ENCODE results near the gene AGO1.
"Not testable (repeated sequence)": the region's sequence is repeated elsewhere in the genome, so short reads cannot be mapped to it uniquely, and the experiment has no call there.

The AGO1 gene

GRCh38 chr1:35925741-35926140 is 42.7 kb downstream of the AGO1 start:
- no peak for DNase-seq

GRCh38 chr1:35927472-35927871 is 44.5 kb downstream of the AGO1 start:
- DNase-seq, result no peak

- DNase-seq, result peak; percentile 79 to 83
These were observed 47.0 kb downstream of the AGO1 start for GRCh38 chr1:35929730-35930592.

- peak; percentile 93 to 94 for DNase-seq
These were observed 47.8 kb downstream of the AGO1 start, which contains the start of gene AGO3 for GRCh38 chr1:35930593-35931445. Gene AGO3, plus strand, starts transcription at chr1:35931105. Its CDS starts 322 bp downstream, at chr1:35931427.

- no peak for DNase-seq
These were observed 48.6 kb downstream of the AGO1 start for GRCh38 chr1:35931446-35932157.

- DNase-seq, result peak in 1 of 2 experiments; percentile 16
These were observed 49.2 kb downstream of the AGO1 start for GRCh38 chr1:35932158-35932636.

GRCh38 chr1:35932941-35933340 is 49.9 kb downstream of the AGO1 start:
- DNase-seq, result no peak

- DNase-seq, result no peak
These were observed 52.7 kb downstream of the AGO1 start for GRCh38 chr1:35935442-35936388.

GRCh38 chr1:35936838-35937237 is 53.8 kb downstream of the AGO1 start:
- DNase-seq, result no peak

GRCh38 chr1:35939484-35939883 is 56.5 kb downstream of the AGO1 start:
- DNase-seq, result no peak

- DNase-seq, result no peak
These were observed 62.3 kb downstream of the AGO1 start for GRCh38 chr1:35945327-35945726.

GRCh38 chr1:35947547-35947946 is 64.5 kb downstream of the AGO1 start:
- DNase-seq, result no peak

- DNase-seq, result no peak
These were observed 75.5 kb downstream of the AGO1 start for GRCh38 chr1:35958558-35958957.

GRCh38 chr1:35959304-35959703 is 76.3 kb downstream of the AGO1 start:
- no peak for DNase-seq

- DNase-seq, result no peak
These were observed 79.9 kb downstream of the AGO1 start for GRCh38 chr1:35962952-35963351.

- not testable (repeated sequence) for DNase-seq
These were observed 81.3 kb downstream of the AGO1 start for GRCh38 chr1:35964277-35964676.

- no peak for DNase-seq
These were observed 85.4 kb downstream of the AGO1 start for GRCh38 chr1:35968396-35968795.

- DNase-seq, result peak in 1 of 2 experiments; percentile 2
These were observed 88.6 kb downstream of the AGO1 start for GRCh38 chr1:35971601-35972000.

GRCh38 chr1:35972631-35973030 is 89.6 kb downstream of the AGO1 start:
- not testable (repeated sequence) for DNase-seq

- no peak for DNase-seq
These were observed 97.1 kb downstream of the AGO1 start for GRCh38 chr1:35980090-35980489.

Measured in Kasumi-1 (cell line).